ENCODE results near the gene UNC13A.
"Not testable (repeated sequence)": the region's sequence is repeated elsewhere in the genome, so short reads cannot be mapped to it uniquely, and the experiment has no call there.

UNC13A gene

DNA sequence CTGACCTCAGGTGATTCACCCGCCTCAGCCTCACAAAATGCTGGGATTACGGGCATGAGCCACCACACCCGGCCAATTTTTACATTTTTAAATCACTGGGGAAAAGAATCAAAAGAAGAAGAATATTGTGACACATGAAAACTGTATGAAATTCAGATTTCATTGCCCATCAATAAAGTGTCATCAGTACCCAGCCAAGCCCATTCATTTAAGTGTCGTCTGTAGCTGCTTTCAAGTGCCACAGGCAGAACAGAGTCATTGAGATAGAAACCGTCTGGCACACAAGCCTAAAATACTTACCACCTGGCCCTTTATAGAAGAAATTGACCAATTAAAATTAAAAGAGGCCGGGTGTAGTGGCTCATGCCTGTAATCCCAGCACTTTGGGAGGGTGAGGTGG lies 117.4 kb downstream of the UNC13A start (continued):
- TF ChIP-seq, protein P1, sequence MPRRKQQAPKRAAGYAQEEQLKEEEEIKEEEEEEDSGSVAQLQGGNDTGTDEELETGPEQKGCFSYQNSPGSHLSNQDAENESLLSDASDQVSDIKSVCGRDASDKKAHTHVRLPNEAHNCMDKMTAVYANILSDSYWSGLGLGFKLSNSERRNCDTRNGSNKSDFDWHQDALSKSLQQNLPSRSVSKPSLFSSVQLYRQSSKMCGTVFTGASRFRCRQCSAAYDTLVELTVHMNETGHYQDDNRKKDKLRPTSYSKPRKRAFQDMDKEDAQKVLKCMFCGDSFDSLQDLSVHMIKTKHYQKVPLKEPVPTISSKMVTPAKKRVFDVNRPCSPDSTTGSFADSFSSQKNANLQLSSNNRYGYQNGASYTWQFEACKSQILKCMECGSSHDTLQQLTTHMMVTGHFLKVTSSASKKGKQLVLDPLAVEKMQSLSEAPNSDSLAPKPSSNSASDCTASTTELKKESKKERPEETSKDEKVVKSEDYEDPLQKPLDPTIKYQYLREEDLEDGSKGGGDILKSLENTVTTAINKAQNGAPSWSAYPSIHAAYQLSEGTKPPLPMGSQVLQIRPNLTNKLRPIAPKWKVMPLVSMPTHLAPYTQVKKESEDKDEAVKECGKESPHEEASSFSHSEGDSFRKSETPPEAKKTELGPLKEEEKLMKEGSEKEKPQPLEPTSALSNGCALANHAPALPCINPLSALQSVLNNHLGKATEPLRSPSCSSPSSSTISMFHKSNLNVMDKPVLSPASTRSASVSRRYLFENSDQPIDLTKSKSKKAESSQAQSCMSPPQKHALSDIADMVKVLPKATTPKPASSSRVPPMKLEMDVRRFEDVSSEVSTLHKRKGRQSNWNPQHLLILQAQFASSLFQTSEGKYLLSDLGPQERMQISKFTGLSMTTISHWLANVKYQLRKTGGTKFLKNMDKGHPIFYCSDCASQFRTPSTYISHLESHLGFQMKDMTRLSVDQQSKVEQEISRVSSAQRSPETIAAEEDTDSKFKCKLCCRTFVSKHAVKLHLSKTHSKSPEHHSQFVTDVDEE (CRISPR knock-in tag; IDR thresholded peaks at IDR 0.05) = no peak
- TF ChIP-seq ESRRG (CRISPR knock-in tag; IDR thresholded peaks at IDR 0.05) (no peak), GLIS3 (CRISPR knock-in tag; IDR thresholded peaks at IDR 0.05) (no peak), TCF4 (CRISPR knock-in tag; IDR thresholded peaks at IDR 0.05; ENCODE audit: borderline replicate concordance) (no peak), TOX (CRISPR knock-in tag; IDR thresholded peaks at IDR 0.05; ENCODE audit: borderline replicate concordance) (no peak)

DNA sequence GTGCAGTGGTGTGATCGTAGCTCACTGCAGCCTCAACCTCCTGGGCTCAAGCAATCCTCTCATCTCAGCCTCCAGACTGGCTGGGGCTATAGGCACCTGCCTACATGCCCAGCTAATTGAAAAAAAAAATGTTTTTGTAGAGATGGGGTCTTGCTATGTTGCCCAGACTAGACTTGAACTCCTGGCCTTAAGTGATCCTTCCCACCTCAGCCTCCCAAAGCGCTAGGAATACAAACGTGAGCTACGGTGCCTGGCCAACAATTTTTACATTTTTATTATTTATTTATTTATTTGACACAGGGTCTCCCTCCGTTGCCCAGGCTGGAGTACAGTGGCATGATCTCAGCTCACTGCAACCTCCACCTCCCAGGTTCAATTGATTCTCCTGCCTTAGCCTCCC lies 117.9 kb downstream of the UNC13A start:
- not testable (repeated sequence) for ATAC-seq

DNA sequence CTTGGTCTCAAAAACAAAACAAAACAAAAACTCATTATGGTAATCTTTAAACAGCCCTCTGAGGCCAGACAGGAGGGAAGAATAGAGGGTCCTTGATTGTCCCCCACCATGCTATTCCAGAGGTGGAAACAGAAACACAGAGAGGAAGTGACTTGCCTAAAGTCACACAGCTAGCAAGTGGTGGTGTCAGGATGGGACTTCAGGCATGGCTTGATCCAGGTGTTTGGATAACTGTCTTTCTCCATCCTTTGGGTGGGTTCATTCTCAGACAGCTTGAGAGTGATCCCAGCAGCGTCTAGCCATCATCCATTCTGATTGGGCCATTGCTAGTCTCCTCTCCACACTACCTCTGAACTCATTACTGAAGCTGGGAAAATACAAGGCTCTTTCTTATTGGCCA lies 120.2 kb downstream of the UNC13A start:
- ATAC-seq = no peak
- TF ChIP-seq ZC3H10 (CRISPR knock-in tag; IDR thresholded peaks at IDR 0.05) (no peak), BACH2 (CRISPR knock-in tag; IDR thresholded peaks at IDR 0.05; ENCODE audit: borderline replicate concordance) (no peak), ZNF8 (CRISPR knock-in tag; IDR thresholded peaks at IDR 0.05) (no peak), ZFP3 (CRISPR knock-in tag; IDR thresholded peaks at IDR 0.05) (no peak)

DNA sequence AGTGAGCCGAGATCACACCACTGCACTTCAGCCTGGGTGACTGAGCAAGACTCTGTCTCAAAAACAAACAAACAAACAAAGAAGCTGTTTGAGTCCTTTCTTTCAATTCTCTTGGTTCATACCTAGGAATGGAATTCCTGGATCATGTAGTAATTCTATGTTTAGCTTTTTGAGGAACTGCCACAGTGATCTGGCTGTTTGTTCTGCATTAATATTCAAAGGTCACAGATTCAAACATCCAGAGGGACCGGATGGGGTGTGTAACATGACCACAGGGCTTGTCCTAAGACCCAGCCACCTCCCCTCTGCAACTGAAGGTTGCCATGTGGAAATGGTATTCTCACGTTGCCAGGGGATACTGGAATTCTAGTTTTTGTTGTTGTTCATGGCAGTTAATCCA lies 122.5 kb downstream of the UNC13A start:
- no peak for ATAC-seq
- TF ChIP-seq ZFP3 (CRISPR knock-in tag; IDR thresholded peaks at IDR 0.05) (no peak), RARB (CRISPR knock-in tag; IDR thresholded peaks at IDR 0.05) (no peak), ARNTL (CRISPR knock-in tag; IDR thresholded peaks at IDR 0.05; ENCODE audit: borderline replicate concordance, low read depth) (no peak), ESRRG (CRISPR knock-in tag; IDR thresholded peaks at IDR 0.05) (no peak), ZNF565 (CRISPR knock-in tag; conservative IDR thresholded peaks at IDR 0.05; ENCODE audit: low read depth) (no peak), ZFP30 (CRISPR knock-in tag; IDR thresholded peaks at IDR 0.05) (no peak), PPARA (CRISPR knock-in tag; IDR thresholded peaks at IDR 0.05; ENCODE audit: borderline replicate concordance) (no peak), ZNF8 (CRISPR knock-in tag; IDR thresholded peaks at IDR 0.05) (no peak), TOX (CRISPR knock-in tag; IDR thresholded peaks at IDR 0.05; ENCODE audit: borderline replicate concordance) (no peak), BACH2 (CRISPR knock-in tag; IDR thresholded peaks at IDR 0.05; ENCODE audit: borderline replicate concordance) (no peak), GLIS3 (CRISPR knock-in tag; IDR thresholded peaks at IDR 0.05) (no peak)
- TF ChIP-seq, protein P2, sequence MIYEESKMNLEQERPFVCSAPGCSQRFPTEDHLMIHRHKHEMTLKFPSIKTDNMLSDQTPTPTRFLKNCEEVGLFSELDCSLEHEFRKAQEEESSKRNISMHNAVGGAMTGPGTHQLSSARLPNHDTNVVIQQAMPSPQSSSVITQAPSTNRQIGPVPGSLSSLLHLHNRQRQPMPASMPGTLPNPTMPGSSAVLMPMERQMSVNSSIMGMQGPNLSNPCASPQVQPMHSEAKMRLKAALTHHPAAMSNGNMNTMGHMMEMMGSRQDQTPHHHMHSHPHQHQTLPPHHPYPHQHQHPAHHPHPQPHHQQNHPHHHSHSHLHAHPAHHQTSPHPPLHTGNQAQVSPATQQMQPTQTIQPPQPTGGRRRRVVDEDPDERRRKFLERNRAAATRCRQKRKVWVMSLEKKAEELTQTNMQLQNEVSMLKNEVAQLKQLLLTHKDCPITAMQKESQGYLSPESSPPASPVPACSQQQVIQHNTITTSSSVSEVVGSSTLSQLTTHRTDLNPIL (CRISPR knock-in tag; IDR thresholded peaks at IDR 0.05; ENCODE audit: low read depth) = no peak
- TF ChIP-seq, protein P3, sequence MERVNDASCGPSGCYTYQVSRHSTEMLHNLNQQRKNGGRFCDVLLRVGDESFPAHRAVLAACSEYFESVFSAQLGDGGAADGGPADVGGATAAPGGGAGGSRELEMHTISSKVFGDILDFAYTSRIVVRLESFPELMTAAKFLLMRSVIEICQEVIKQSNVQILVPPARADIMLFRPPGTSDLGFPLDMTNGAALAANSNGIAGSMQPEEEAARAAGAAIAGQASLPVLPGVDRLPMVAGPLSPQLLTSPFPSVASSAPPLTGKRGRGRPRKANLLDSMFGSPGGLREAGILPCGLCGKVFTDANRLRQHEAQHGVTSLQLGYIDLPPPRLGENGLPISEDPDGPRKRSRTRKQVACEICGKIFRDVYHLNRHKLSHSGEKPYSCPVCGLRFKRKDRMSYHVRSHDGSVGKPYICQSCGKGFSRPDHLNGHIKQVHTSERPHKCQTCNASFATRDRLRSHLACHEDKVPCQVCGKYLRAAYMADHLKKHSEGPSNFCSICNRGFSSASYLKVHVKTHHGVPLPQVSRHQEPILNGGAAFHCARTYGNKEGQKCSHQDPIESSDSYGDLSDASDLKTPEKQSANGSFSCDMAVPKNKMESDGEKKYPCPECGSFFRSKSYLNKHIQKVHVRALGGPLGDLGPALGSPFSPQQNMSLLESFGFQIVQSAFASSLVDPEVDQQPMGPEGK (CRISPR knock-in tag; IDR thresholded peaks at IDR 0.05; ENCODE audit: borderline replicate concordance) = no peak
- TF ChIP-seq, protein P4, sequence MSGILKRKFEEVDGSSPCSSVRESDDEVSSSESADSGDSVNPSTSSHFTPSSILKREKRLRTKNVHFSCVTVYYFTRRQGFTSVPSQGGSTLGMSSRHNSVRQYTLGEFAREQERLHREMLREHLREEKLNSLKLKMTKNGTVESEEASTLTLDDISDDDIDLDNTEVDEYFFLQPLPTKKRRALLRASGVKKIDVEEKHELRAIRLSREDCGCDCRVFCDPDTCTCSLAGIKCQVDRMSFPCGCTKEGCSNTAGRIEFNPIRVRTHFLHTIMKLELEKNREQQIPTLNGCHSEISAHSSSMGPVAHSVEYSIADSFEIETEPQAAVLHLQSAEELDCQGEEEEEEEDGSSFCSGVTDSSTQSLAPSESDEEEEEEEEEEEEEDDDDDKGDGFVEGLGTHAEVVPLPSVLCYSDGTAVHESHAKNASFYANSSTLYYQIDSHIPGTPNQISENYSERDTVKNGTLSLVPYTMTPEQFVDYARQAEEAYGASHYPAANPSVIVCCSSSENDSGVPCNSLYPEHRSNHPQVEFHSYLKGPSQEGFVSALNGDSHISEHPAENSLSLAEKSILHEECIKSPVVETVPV (CRISPR knock-in tag; IDR thresholded peaks at IDR 0.05) = no peak
- TF ChIP-seq, protein P5, sequence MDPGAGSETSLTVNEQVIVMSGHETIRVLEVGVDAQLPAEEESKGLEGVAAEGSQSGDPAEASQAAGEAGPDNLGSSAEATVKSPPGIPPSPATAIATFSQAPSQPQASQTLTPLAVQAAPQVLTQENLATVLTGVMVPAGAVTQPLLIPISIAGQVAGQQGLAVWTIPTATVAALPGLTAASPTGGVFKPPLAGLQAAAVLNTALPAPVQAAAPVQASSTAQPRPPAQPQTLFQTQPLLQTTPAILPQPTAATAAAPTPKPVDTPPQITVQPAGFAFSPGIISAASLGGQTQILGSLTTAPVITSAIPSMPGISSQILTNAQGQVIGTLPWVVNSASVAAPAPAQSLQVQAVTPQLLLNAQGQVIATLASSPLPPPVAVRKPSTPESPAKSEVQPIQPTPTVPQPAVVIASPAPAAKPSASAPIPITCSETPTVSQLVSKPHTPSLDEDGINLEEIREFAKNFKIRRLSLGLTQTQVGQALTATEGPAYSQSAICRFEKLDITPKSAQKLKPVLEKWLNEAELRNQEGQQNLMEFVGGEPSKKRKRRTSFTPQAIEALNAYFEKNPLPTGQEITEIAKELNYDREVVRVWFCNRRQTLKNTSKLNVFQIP (CRISPR knock-in tag; IDR thresholded peaks at IDR 0.05; ENCODE audit: borderline replicate concordance, low read depth) = no peak
